IPS DF 19.7 (cell line): ENCODE data around the gene CDK19.
"Not testable (repeated sequence)": the region's sequence is repeated elsewhere in the genome, so short reads cannot be mapped to it uniquely, and the experiment has no call there.

Experiments
- DNase-seq: peaks from one replicate; pipeline ENCODE4 v3.0.0-alpha.2; 2013; ENCODE audit warnings: low read depth, low spot score

Gene CDK19

GRCh38 chr6:110756817-110757216, 58.5 kb downstream of the CDK19 start:
- DNase-seq, result no peak

- DNase-seq, result no peak
Measured at GRCh38 chr6:110755411-110755834, 59.8 kb downstream of the CDK19 start.

DNA sequence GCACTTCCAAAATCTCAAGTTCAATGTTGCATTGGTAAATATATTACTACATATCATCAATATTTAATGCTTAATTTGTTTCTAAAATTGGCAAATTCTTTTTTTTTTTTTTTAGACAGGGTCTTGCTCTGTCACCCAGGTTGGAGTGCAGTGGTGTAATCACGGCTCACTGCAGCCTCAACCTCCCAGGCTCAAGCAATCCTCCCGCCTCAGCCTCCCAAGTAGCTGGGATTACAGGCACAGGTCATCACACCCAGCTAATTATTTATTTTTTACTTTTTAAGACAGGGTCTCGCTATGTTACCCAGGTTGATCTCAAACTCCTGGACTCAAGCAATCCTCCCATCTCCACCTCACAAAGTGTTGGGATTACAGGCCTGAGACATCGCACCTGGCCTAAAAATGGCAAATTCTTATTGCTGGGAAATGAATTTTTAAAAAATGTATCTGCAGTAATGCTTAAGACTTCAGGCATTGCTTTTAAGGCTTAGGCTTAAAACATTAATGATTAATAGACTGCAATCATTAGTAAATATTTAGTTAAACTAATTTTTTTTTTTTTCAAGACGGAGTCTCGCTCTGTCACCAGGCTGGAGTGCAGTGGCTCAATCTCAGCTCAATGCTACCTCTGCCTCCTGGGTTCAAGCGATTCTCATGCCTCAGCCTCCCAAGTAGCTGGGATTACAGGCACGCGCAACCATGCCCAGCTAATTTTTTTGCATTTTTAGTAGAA, 61.2 kb downstream of the CDK19 start:
- DNase-seq, result not testable (repeated sequence)

- no peak for DNase-seq
Measured at GRCh38 chr6:110748453-110748852, 66.8 kb downstream of the CDK19 start.

DNA sequence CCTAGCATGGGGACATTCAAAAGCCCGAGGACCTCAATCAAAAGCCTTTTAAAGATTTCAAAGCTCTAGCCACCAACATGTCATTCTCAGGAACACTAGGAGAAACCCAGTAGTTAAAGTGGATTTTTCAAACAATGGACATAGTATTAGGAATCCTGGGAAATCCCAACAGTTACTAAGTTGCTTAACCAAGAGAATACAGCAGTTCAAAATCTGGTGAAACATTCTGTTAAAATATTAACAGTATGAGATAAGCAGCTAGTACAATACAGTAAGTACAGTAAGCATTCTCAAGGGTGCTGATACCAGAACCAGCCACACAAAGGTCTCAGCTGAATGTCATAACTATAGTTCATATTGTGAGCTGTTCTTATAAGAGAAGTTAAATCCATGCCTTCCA, 68.6 kb downstream of the CDK19 start:
- no peak for DNase-seq

DNA sequence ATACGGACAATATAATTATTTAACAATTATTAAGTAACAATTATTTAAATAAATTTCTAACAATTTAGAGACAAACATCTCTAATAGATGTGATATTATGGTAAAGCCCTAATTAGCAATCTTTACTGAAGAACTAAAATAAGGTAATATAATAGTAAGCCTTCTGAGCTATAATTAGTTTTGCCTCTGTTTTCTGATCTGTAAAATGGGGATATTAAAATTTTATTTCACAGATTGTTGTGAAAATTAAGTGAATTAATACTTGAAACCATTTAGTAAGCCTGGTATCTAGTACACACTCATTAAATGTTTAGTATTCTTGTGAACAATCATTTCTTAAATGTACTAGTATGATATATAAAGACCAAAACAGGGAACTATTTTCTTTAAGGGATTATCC, 70.3 kb downstream of the CDK19 start:
- DNase-seq, result no peak

DNA sequence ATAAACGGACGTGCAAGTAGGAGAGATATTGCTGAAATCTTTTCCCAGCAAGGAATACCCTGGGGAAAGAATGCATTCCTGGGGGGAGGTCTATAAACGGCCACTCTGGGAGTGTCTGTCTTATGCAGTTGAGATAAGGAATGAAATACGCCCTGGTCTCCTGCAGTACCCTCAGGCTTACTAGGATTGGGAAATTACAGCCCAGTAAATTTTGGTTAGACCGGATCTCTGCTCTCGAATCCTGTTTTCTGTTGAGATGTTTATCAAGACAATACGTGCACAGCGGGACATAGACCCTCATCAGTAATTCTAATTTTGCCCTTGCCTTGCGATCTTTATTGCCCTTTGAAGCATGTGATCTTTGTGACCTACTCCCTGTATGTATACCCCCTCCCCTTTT, 72.7 kb downstream of the CDK19 start:
- DNase-seq, result not testable (repeated sequence)

- DNase-seq, result no peak
Measured at GRCh38 chr6:110741517-110741916, 73.8 kb downstream of the CDK19 start.

GRCh38 chr6:110738899-110739365, 76.3 kb downstream of the CDK19 start:
- DNase-seq, result no peak

DNA sequence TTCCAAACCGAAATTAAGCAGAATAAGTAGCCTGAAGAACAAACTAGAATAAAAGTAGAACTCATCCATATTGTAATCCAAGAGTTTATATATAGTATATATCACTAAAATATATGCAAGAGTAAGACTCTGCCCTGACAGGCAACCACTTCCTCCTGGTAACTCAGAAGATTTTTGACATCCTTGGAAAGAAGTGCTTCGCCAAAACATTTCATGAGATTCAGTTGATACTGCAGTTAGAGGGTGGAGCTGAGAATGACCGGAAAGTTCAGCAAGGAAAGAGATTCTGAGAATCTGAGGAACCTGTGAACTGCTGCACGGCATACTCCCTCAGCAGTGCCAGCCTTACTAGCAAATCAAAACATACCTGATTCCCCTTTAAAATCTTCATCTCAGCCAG, 79.6 kb downstream of the CDK19 start:
- no peak for DNase-seq

GRCh38 chr6:110731898-110732297, 83.4 kb downstream of the CDK19 start:
- no peak for DNase-seq

GRCh38 chr6:110731196-110731595, 84.1 kb downstream of the CDK19 start:
- no peak for DNase-seq

DNA sequence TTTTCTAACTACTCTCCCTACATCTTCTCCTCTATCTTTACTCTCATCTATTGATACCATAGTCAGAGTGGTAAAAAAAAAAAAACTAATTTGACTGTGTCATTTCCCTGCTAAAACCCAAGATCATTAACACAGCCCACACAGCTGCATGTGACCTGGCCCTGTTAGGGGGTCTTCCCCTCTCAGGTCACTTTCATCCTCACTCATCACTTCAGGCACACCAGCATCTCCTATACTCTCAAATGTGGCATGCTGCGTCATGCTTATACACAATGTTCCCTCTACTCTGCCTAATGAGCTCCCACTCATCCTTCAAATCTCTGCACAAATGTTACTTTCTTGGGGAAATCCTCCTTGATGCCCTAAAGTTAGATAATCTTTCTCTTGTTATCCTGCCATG, 86.8 kb downstream of the CDK19 start:
- DNase-seq, result no peak

DNA sequence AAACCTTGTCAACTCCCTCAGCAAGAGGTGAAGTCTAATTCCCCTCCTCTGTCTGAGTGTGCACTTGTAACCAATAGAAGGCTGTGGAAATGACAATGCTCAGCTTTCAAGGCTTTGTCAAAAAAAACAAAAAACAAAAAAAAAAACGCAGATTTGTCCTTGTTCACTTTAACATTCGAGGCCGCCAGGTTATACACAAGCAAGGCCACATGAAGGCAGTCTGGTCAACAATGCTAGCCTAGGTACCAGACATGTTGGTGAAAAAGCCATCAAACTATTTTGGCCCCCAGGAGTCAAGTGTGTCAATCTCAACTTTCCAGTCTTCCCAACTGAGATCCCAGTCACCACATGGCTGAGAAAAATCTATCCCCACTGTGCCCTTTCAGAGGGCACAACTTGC, 92.3 kb downstream of the CDK19 start:
- DNase-seq, result no peak

DNA sequence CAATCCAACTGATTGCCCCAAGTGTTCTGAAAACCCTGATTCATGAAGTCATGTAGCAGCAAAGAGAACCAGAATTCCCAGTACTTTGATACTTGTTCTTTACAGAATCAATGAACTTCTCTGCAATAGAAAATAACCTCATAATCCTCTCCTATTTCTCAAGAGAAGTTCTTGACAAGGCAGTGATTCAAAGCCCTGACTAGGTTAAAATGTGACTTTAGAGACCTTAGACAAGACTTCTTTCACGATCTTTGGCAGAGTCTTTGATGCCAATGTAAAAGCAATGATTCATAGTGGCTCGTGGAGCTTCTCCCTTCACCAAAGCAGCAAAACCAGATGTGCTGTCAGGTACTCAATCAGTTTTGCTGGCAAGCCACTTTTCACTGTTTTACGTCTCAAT, 95.2 kb downstream of the CDK19 start:
- no peak for DNase-seq

GRCh38 chr6:110719601-110720000, 95.7 kb downstream of the CDK19 start:
- DNase-seq, result not testable (repeated sequence)

- DNase-seq, result no peak
Measured at GRCh38 chr6:110714143-110714542, 101.1 kb downstream of the CDK19 start.

- no peak for DNase-seq
Measured at GRCh38 chr6:110712238-110712637, 103.0 kb downstream of the CDK19 start.

DNA sequence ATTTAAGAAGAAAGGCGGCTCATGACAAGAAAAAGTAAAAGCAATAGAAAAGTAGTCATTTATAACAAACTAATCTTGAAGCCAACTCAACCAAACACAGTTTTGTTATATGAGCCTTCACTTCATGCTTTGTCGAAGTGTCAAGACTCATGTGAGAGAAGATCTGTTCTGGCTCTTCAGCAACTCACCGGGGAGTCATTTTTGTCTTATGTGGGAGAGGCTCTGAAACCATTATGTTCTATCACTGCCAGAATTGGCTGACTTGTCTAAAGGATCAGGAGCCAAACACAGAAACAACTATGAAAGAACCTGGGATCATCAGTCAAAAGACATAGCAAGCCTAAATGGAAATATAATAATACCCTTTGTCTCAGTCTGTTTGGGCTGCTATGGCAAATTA, 105.2 kb downstream of the CDK19 start:
- no peak for DNase-seq

- DNase-seq, result no peak
Measured at GRCh38 chr6:110708295-110708950, 106.8 kb downstream of the CDK19 start.

GRCh38 chr6:110705543-110705942, 109.7 kb downstream of the CDK19 start:
- DNase-seq, result no peak

GRCh38 chr6:110703906-110704594, 111.2 kb downstream of the CDK19 start:
- no peak for DNase-seq
